Heart left ventricle (tissue), 13 donors: ENCODE measurements around the gene BNIPL.

Experiments
- CTCF ChIP-seq, 12 donors: fragments of 200-600 bp; sonication (generic) in 4 of 12; IDR thresholded peaks; one replicate each; pipeline versions ENCODE4 v1.5.0 to v1.8.0; 2018 to 2022; ENCODE audit warnings: antibody characterized with exemption in 12 of 12, mild to moderate bottlenecking in 5 of 12
- POLR2A ChIP-seq, 2 donors: fragments of 450-650 bp; IDR thresholded peaks; one replicate each; pipeline ENCODE4 v1.6.1; 2017; ENCODE audit warnings: antibody characterized with exemption in 2 of 2, mild to moderate bottlenecking in 2 of 2, moderate library complexity in 2 of 2
- donor health status: ischemic (EF 13 %, LVEDD 7.1; RV severe dilation, severe dysfunction).
- donor health status: DM: no; HTN: yes; CAD: no.
- donor health status: DM: no; HTN: no; CAD: no.
- donor health status: ischemic (EF 25% LVEDD 6.9; RV normal size, moderate dysfunction).
- donor health status: ischemic (EF 25% LVEDD 5.7; RV mildly dilated, moderate dysfunction).
- donor health status: ischemic (EF 35%, LVEDD 5.7; RV mildly dilated, moderate dysfunction).
- donor health status: nonischemic (EF 11% LVEDD 7.7; RV severe dilation, severe dysfunction).
- donor health status: DM: yes; HTN: yes; CAD: no.
- donor health status: PGD.
- donor health status: ischemic (EF 29% LVEDD 5.4; RV normal size, mild dysfunction).
- donor health status: nonischemic (EF 23%, LVEDD 6.1; RV moderate dilation, normal function).

- no peak for TF ChIP-seq CTCF (IDR thresholded peaks at IDR 0.05)
- no peak for TF ChIP-seq POLR2A (IDR thresholded peaks at IDR 0.05)
These were observed 32.7 kb downstream of the BNIPL start for GRCh38 chr1:151069103-151069486.
